Liver (tissue), 9 donors: Measurements from ENCODE around the gene MICAL3. TPM values are rescaled to one million over a fixed set of nuclear protein-coding genes. Genes with fewer than 3 reads are reported as not detected.

Experiments used
- DNase-seq: peaks from one replicate; pipeline ENCODE4 v3.0.0-alpha.2; 2017; ENCODE audit warnings: low spot score
- H3K27ac ChIP-seq, 2 donors: one replicate each; pipeline ENCODE4 v1.7.0; 2013; ENCODE audit warnings: inconsistent platforms in 2 of 2, low read length in 2 of 2, control low read depth in 1 of 2, low read depth in 1 of 2, mild to moderate bottlenecking in 1 of 2
- H3K27me3 ChIP-seq, 4 donors: one replicate each; pipeline versions ENCODE4 v1.6.1 to v1.7.0; 2013; ENCODE audit warnings: low read length in 3 of 4, inconsistent platforms in 1 of 4, mild to moderate bottlenecking in 1 of 4, moderate library complexity in 1 of 4; ENCODE audit not compliant: control insufficient read depth in 4 of 4, insufficient read depth in 4 of 4
- H3K36me3 ChIP-seq, 4 donors: one replicate each; pipeline versions ENCODE4 v1.6.1 to v1.7.0; 2013; ENCODE audit warnings: low read length in 3 of 4, mild to moderate bottlenecking in 3 of 4, low read depth in 1 of 4, moderate library complexity in 1 of 4; ENCODE audit not compliant: control insufficient read depth in 4 of 4, insufficient read depth in 3 of 4
- H3K4me1 ChIP-seq, 4 donors: one replicate each; pipeline versions ENCODE4 v1.6.1 to v1.7.0; 2013; ENCODE audit warnings: low read length in 3 of 4, mild to moderate bottlenecking in 3 of 4, moderate library complexity in 1 of 4; ENCODE audit not compliant: control insufficient read depth in 4 of 4, insufficient read depth in 4 of 4
- H3K4me3 ChIP-seq, 3 donors: one replicate each; pipeline versions ENCODE4 v1.6.1 to v1.7.0; 2013; ENCODE audit warnings: low read length in 3 of 3, control low read depth in 1 of 3, low read depth in 1 of 3, mild to moderate bottlenecking in 1 of 3
- H3K9ac ChIP-seq, 2 donors: one replicate each; pipeline ENCODE4 v1.7.0; 2013; ENCODE audit warnings: low read length in 2 of 2, mild to moderate bottlenecking in 2 of 2, moderate library complexity in 2 of 2, control low read depth in 1 of 2, low read depth in 1 of 2
- H3K9me3 ChIP-seq, 4 donors: one replicate each; pipeline versions ENCODE4 v1.6.1 to v1.7.0; 2013; ENCODE audit warnings: low read length in 3 of 4; ENCODE audit not compliant: control insufficient read depth in 4 of 4
- EGR1 ChIP-seq, 2 donors: IDR thresholded peaks; 2 replicates each; pipeline ENCODE4 v1.6.1; 2016 to 2018; ENCODE audit warnings: antibody characterized with exemption in 2 of 2, low read depth in 2 of 2
- FOXA1 ChIP-seq: IDR thresholded peaks from 2 replicates; pipeline ENCODE4 v1.6.1; 2016; ENCODE audit warnings: antibody characterized with exemption
- FOXA2 ChIP-seq: IDR thresholded peaks from 2 replicates; pipeline ENCODE4 v1.6.1; 2016; ENCODE audit warnings: antibody characterized with exemption
- HNF4A ChIP-seq, 2 donors: conservative IDR thresholded peaks; 2 replicates each; pipeline ENCODE4 v1.6.1; 2016; ENCODE audit warnings: antibody characterized with exemption in 2 of 2, mild to moderate bottlenecking in 2 of 2
- HNF4G ChIP-seq: IDR thresholded peaks from 2 replicates; pipeline ENCODE4 v1.6.1; 2016; ENCODE audit warnings: antibody characterized with exemption
- JUND ChIP-seq, 2 donors: IDR thresholded peaks; 2 replicates each; pipeline ENCODE4 v1.6.1; 2016; ENCODE audit warnings: antibody characterized with exemption in 2 of 2
- RAD21 ChIP-seq, 2 donors: IDR thresholded peaks; 2 replicates each; pipeline ENCODE4 v1.6.1; 2016; ENCODE audit warnings: antibody characterized with exemption in 2 of 2, mild to moderate bottlenecking in 2 of 2
- RXRA ChIP-seq, 2 donors: IDR thresholded peaks; 2 replicates each; pipeline ENCODE4 v1.6.1; 2017 to 2018; ENCODE audit warnings: antibody characterized with exemption in 2 of 2, mild to moderate bottlenecking in 1 of 2
- SP1 ChIP-seq: IDR thresholded peaks from 2 replicates; pipeline ENCODE4 v1.6.1; 2018; ENCODE audit warnings: antibody characterized with exemption, mild to moderate bottlenecking
- ZBTB33 ChIP-seq: IDR thresholded peaks from 2 replicates; pipeline ENCODE4 v1.6.1; 2016; ENCODE audit warnings: antibody characterized with exemption
- WGBS: extraction: QIAGEN DNeasy Blood & Tissue Kit; methylation state at CpG from one replicate; pipeline ENCODE4 v1.1.7; 2013; 5-methylcytosine and 5-hydroxymethylcytosine counted together
- polyA plus RNA-seq, 2 donors: library from polyadenylated mRNA; stranded (reverse) in 1 of 2; unstranded in 1 of 2; fragments of 200-250 nt in 1 of 2; fragments of >200 nt in 1 of 2; fragmentation: Nextera tagmentation in 1 of 2; extraction: Ambion mirVana in 1 of 2; gene quantifications; one replicate each; pipeline versions ENCODE4 v1.2.1 to v1.2.3, GENCODE V29; 2013 to 2015
- total RNA-seq, 2 donors: library from RNA; depleted of rRNA; stranded (reverse); fragments of >200 nt; gene quantifications; one replicate each; pipeline ENCODE4 v1.2.3, GENCODE V29; 2014
- TF ChIP-seq, protein P1 (sequence below): fragments of 150-350 bp; IDR thresholded peaks from 2 replicates; pipeline ENCODE4 v1.5.1; 2017; ENCODE audit warnings: improper control_type of control experiment, low read depth, low read length; ENCODE audit not compliant: missing input control
- donor health status: healthy.
- donor health status: healthy.
- donor health status: healthy.
- donor health status: healthy.
- donor health status: healthy.

MICAL3 gene
- total and polyA plus RNA-seq, 4 donors: 6.4 to 38.4 (median 23.4) TPM

GRCh38 chr22:17872471-17872870, 151.9 kb downstream of the MICAL3 start:
- H3K4me1 ChIP-seq: no peaks in the 10 kb centered on the region
- peaks cover 5 to 51% (median 28%) of the 10 kb centered on the region in 4 donors for H3K36me3 ChIP-seq

GRCh38 chr22:17871726-17872458, 152.5 kb downstream of the MICAL3 start:
- no peak for DNase-seq
- Histone ChIP-seq H3K9ac (no peak overlapping the region), H3K27me3 (no peaks in the 10 kb centered on the region), H3K9me3 (no peaks in the 10 kb centered on the region), H3K36me3 (peaks cover 5 to 51% (median 28%) of the 10 kb centered on the region in 4 donors), H3K4me1 (no peaks in the 10 kb centered on the region), H3K4me3 (no peak overlapping the region), H3K27ac (no peak overlapping the region)
- no peak for TF ChIP-seq FOXA1
- TF ChIP-seq EGR1 (IDR thresholded peaks at IDR 0.05; ENCODE audit: low read depth in 2 of 2): no peak
- no peak for TF ChIP-seq RAD21 (IDR thresholded peaks at IDR 0.05)
- TF ChIP-seq SP1: no peak
- 98% methylated on average over 32 of the region's 32 CpGs for WGBS

More at GRCh38 chr22:17872471-17872870, 151.9 kb downstream of the MICAL3 start:
- Histone ChIP-seq H3K27ac (no peak overlapping the region), H3K9me3 (no peaks in the 10 kb centered on the region), H3K4me3 (no peak overlapping the region), H3K27me3 (no peaks in the 10 kb centered on the region), H3K9ac (no peak overlapping the region)
- WGBS: 91% methylated on average over 7 of the region's 7 CpGs
- no peak for DNase-seq
- TF ChIP-seq, protein P1, sequence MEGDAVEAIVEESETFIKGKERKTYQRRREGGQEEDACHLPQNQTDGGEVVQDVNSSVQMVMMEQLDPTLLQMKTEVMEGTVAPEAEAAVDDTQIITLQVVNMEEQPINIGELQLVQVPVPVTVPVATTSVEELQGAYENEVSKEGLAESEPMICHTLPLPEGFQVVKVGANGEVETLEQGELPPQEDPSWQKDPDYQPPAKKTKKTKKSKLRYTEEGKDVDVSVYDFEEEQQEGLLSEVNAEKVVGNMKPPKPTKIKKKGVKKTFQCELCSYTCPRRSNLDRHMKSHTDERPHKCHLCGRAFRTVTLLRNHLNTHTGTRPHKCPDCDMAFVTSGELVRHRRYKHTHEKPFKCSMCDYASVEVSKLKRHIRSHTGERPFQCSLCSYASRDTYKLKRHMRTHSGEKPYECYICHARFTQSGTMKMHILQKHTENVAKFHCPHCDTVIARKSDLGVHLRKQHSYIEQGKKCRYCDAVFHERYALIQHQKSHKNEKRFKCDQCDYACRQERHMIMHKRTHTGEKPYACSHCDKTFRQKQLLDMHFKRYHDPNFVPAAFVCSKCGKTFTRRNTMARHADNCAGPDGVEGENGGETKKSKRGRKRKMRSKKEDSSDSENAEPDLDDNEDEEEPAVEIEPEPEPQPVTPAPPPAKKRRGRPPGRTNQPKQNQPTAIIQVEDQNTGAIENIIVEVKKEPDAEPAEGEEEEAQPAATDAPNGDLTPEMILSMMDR: no peak
- TF ChIP-seq SP1: no peak
- TF ChIP-seq FOXA1: no peak

DNA sequence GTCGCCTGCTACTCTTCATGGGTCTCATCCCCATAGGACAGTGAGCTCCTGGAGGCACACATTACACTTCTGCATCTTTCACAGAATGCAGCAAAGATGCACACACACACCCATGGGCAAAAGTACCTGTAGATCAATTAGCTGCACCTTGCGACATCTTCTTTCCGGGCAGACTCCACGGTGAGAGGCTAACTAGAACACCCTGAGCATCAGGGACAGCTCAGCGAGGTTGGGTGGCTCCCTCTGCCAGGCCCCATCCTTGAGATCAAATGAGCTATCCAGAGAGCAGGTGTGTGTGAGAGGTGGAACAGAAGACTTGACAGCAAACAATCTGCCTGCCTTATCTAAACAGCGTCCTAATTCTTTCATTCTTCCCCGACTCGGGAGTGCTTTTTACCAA, 154.0 kb downstream of the MICAL3 start:
- Histone ChIP-seq H3K4me3 (no peak overlapping the region), H3K9me3 (no peaks in the 10 kb centered on the region), H3K36me3 (peaks cover 5 to 52% (median 26%) of the 10 kb centered on the region in 4 donors), H3K27ac (no peak overlapping the region), H3K9ac (no peak overlapping the region), H3K4me1 (no peaks in the 10 kb centered on the region), H3K27me3 (no peaks in the 10 kb centered on the region)
- TF ChIP-seq JUND (IDR thresholded peaks at IDR 0.05) (no peak), RAD21 (IDR thresholded peaks at IDR 0.05) (no peak), HNF4G (no peak), ZBTB33 (no peak), RXRA (IDR thresholded peaks at IDR 0.05) (no peak), FOXA2 (no peak), HNF4A (conservative IDR thresholded peaks at IDR 0.05) (no peak)
- WGBS: 82% methylated on average over 8 of the region's 8 CpGs
- no peak for DNase-seq
